GM06990 (cell line): ENCODE results near the gene IL16.

Source experiments
- DNase-seq: peaks from one replicate; pipeline ENCODE4 v3.0.0-alpha.2; 2011; ENCODE audit not compliant: insufficient read length; ENCODE audit errors: extremely low read depth
- H3K27me3 ChIP-seq: replicated peaks from 2 replicates; pipeline ENCODE4 v1.6.0; 2011; ENCODE audit warnings: low read length; ENCODE audit not compliant: control insufficient read depth, insufficient read depth
- H3K36me3 ChIP-seq: 2 replicates; pipeline ENCODE4 v1.5.1; 2011; ENCODE audit warnings: low read length; ENCODE audit not compliant: control insufficient read depth, insufficient read depth
- H3K4me3 ChIP-seq: replicated peaks from 2 replicates; pipeline ENCODE4 v1.5.1; 2011; ENCODE audit warnings: low read depth, mild to moderate bottlenecking, control low read depth, low read length
- CTCF ChIP-seq: IDR thresholded peaks from 2 replicates; pipeline ENCODE4 v1.5.1; 2011; ENCODE audit warnings: low read length, control low read depth, mild to moderate bottlenecking, inconsistent platforms; ENCODE audit not compliant: insufficient read depth, poor library complexity, severe bottlenecking

The IL16 gene

GRCh38 chr15:81335631-81336030 lies 139.0 kb downstream of the IL16 start:
- no peak for TF ChIP-seq CTCF
- no peaks in the 10 kb centered on the region for H3K36me3 ChIP-seq
- H3K4me3 ChIP-seq: no peak overlapping the region
- no peak for DNase-seq
- no peaks in the 10 kb centered on the region for H3K27me3 ChIP-seq

GRCh38 chr15:81336568-81336967 lies 139.9 kb downstream of the IL16 start:
- DNase-seq: no peak
- no peaks in the 10 kb centered on the region for H3K27me3 ChIP-seq
- H3K36me3 ChIP-seq: no peaks in the 10 kb centered on the region
- peak; percentile 69 for TF ChIP-seq CTCF
- no peak overlapping the region for H3K4me3 ChIP-seq

- TF ChIP-seq CTCF: no peak
- Histone ChIP-seq H3K27me3 (no peaks in the 10 kb centered on the region; the same call in 1 of the 2 replicates), H3K36me3 (no peaks in the 10 kb centered on the region), H3K4me3 (no peak overlapping the region)
- no peak for DNase-seq
These were observed 140.6 kb downstream of the IL16 start for GRCh38 chr15:81337241-81337640.

- no peak for TF ChIP-seq CTCF
- H3K36me3 ChIP-seq: no peaks in the 10 kb centered on the region
These were observed 141.1 kb downstream of the IL16 start for GRCh38 chr15:81337713-81338157.

GRCh38 chr15:81338170-81339007 lies 141.7 kb downstream of the IL16 start:
- Histone ChIP-seq H3K4me3 (no peak overlapping the region), H3K27me3 (no peaks in the 10 kb centered on the region; the same call in 1 of the 2 replicates), H3K36me3 (no peaks in the 10 kb centered on the region)
- no peak for DNase-seq
- no peak for TF ChIP-seq CTCF

More at GRCh38 chr15:81337713-81338157, 141.1 kb downstream of the IL16 start:
- Histone ChIP-seq H3K27me3 (no peaks in the 10 kb centered on the region; the same call in 1 of the 2 replicates), H3K4me3 (no peak overlapping the region)
- no peak for DNase-seq
